MM.1S (cell line): Measurements from ENCODE around the gene DNPEP.

Experiments
- DNase-seq: peaks from one replicate; pipeline ENCODE4 v3.0.0-alpha.2; 2015
- H2AFZ ChIP-seq: fragments of 300-600 bp; sonication (generic); 2 replicates; pipeline ENCODE4 v1.6.0; 2016; ENCODE audit warnings: antibody characterized with exemption, low read length
- H3F3A ChIP-seq: fragments of 300-600 bp; sonication (generic); 2 replicates; pipeline ENCODE4 v1.6.1; 2016; ENCODE audit warnings: mild to moderate bottlenecking, antibody characterized with exemption, low read length, moderate library complexity, mixed read lengths; ENCODE audit not compliant: insufficient read depth
- H3K27ac ChIP-seq: fragments of 300-600 bp; sonication (generic); 2 replicates; pipeline ENCODE4 v1.5.1; 2016; ENCODE audit warnings: mild to moderate bottlenecking, low read length
- H3K27me3 ChIP-seq: fragments of 300-600 bp; sonication (generic); replicated peaks from 2 replicates; pipeline ENCODE4 v1.6.0; 2016; ENCODE audit warnings: low read length; ENCODE audit not compliant: insufficient read depth
- H3K36me3 ChIP-seq: fragments of 300-600 bp; sonication (generic); replicated peaks from 2 replicates; pipeline ENCODE4 v1.6.1; 2016; ENCODE audit warnings: mild to moderate bottlenecking, low read length, mixed read lengths; ENCODE audit not compliant: insufficient read depth
- H3K4me1 ChIP-seq: fragments of 300-600 bp; sonication (generic); 2 replicates; pipeline ENCODE4 v1.6.1; 2016; ENCODE audit warnings: low read length, mixed read lengths
- H3K4me2 ChIP-seq: fragments of 300-600 bp; sonication (generic); 2 replicates; pipeline ENCODE4 v1.6.0; 2016; ENCODE audit warnings: low read depth, low read length
- H3K4me3 ChIP-seq: fragments of 300-600 bp; sonication (generic); 2 replicates; pipeline ENCODE4 v1.5.1; 2016; ENCODE audit warnings: low read length, mixed read lengths
- H3K79me2 ChIP-seq: fragments of 300-600 bp; sonication (generic); 2 replicates; pipeline ENCODE4 v1.6.1; 2016; ENCODE audit warnings: mixed run types, low read length, mixed read lengths
- H3K9ac ChIP-seq: fragments of 300-600 bp; sonication (generic); 2 replicates; pipeline ENCODE4 v1.6.1; 2016; ENCODE audit warnings: low read length, mixed read lengths
- H3K9me2 ChIP-seq: fragments of 300-600 bp; sonication (generic); replicated peaks from 2 replicates; pipeline ENCODE4 v1.6.1; 2016; ENCODE audit warnings: mild to moderate bottlenecking, low read length, mixed read lengths; ENCODE audit not compliant: insufficient read depth
- H3K9me3 ChIP-seq: fragments of 300-600 bp; sonication (generic); replicated peaks from 2 replicates; pipeline ENCODE4 v1.6.1; 2016; ENCODE audit warnings: mild to moderate bottlenecking, low read length, mixed read lengths; ENCODE audit not compliant: insufficient read depth
- H4K20me1 ChIP-seq: fragments of 300-600 bp; sonication (generic); 2 replicates; pipeline ENCODE4 v1.6.1; 2016; ENCODE audit warnings: mild to moderate bottlenecking, low read length, moderate library complexity, mixed read lengths; ENCODE audit not compliant: insufficient read depth
- EZH2 ChIP-seq: fragments of 300-600 bp; sonication (generic); optimal IDR thresholded peaks from 2 replicates; pipeline ENCODE3; 2017; ENCODE audit warnings: low read depth, mild to moderate bottlenecking, antibody characterized with exemption, low read length, mixed read lengths
- EZH2phosphoT487 ChIP-seq: fragments of 300-600 bp; sonication (generic); IDR thresholded peaks from 2 replicates; pipeline ENCODE4 v1.6.1; 2018; ENCODE audit warnings: antibody characterized with exemption, low read length
- TF ChIP-seq, protein P1 (sequence below): fragments of 300-600 bp; sonication (generic); IDR thresholded peaks from 2 replicates; pipeline ENCODE4 v1.5.1; 2016; ENCODE audit warnings: antibody characterized with exemption, low read length, mixed read lengths

DNPEP gene

DNA sequence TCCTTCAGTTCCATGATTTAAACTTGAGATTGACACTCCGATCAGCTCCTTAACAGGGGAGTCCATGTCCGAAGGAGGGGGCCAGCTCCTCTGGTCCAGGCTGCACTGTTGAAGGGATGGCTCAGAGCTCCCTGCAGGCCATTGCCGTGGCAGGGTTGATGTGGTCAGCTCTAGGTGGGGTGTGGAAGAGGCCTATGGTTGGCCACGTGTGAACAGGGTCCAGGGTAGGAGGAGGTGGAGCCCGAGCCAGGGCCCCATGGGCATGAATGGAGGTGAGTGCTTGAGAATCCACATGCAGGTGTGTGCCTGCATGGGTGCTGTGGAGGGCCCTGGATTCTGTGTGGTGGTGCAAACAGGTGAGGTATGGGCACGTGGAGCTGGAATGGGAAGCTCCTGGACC, 48.0 kb upstream of the DNPEP start:
- H3K9me3 ChIP-seq = no peaks in the 10 kb centered on the region
- H3K27me3 ChIP-seq = peaks cover 60% of the 10 kb centered on the region
- no peaks in the 10 kb centered on the region for H3K4me1 ChIP-seq
- no peak overlapping the region for H3K27ac ChIP-seq
- no peak overlapping the region for H3K4me2 ChIP-seq
- no peaks in the 10 kb centered on the region for H3K9me2 ChIP-seq
- no peaks in the 10 kb centered on the region for H3F3A ChIP-seq
- no peaks in the 10 kb centered on the region for H4K20me1 ChIP-seq
- TF ChIP-seq, protein P1, sequence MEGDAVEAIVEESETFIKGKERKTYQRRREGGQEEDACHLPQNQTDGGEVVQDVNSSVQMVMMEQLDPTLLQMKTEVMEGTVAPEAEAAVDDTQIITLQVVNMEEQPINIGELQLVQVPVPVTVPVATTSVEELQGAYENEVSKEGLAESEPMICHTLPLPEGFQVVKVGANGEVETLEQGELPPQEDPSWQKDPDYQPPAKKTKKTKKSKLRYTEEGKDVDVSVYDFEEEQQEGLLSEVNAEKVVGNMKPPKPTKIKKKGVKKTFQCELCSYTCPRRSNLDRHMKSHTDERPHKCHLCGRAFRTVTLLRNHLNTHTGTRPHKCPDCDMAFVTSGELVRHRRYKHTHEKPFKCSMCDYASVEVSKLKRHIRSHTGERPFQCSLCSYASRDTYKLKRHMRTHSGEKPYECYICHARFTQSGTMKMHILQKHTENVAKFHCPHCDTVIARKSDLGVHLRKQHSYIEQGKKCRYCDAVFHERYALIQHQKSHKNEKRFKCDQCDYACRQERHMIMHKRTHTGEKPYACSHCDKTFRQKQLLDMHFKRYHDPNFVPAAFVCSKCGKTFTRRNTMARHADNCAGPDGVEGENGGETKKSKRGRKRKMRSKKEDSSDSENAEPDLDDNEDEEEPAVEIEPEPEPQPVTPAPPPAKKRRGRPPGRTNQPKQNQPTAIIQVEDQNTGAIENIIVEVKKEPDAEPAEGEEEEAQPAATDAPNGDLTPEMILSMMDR = no peak
- no peak for TF ChIP-seq EZH2phosphoT487
- no peak for TF ChIP-seq EZH2
- H2AFZ ChIP-seq = no peak overlapping the region
- DNase-seq = no peak
- H3K4me3 ChIP-seq = no peak overlapping the region
- no peaks in the 10 kb centered on the region for H3K36me3 ChIP-seq
- no peaks in the 10 kb centered on the region for H3K79me2 ChIP-seq
- no peak overlapping the region for H3K9ac ChIP-seq

DNA sequence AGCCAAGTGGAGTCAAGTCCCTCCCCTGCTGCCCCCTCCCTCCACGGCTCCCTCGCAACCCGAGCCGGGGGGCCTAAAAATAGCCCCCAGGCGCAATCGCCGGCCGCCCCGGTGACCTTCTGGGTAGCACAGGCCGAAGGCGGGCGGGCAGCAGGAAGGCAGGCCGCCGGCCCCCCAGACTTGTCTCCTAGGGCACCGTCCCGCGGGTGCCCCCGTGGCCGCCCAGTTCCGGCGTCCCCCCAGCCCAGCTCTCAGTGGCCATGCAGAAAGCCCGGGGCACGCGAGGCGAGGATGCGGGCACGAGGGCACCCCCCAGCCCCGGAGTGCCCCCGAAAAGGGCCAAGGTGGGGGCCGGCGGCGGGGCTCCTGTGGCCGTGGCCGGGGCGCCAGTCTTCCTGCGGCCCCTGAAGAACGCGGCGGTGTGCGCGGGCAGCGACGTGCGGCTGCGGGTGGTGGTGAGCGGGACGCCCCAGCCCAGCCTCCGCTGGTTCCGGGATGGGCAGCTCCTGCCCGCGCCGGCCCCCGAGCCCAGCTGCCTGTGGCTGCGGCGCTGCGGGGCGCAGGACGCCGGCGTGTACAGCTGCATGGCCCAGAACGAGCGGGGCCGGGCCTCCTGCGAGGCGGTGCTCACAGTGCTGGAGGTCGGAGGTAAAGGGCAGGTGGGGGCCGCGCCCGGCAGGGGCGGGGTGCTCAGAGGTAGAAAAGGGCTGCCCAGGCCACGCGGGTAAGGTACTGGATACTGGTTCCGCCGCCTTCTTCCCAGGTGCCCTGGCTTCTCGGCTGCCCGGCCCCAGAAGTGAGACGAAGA, 47.2 kb upstream of the DNPEP start, which contains the start of gene SPEG:
Gene SPEG, plus strand, starts transcription at position 126 of the 808 bp plus-strand sequence. Its CDS starts 135 bp downstream, at position 261.
- Histone ChIP-seq H3K27me3 (peaks cover 57% of the 10 kb centered on the region), H3K79me2 (no peaks in the 10 kb centered on the region), H3K27ac (no peak within 1 kb of the TSS), H3K4me1 (no peaks in the 10 kb centered on the region), H2AFZ (no peak within 1 kb of the TSS), H3K9me3 (no peaks in the 10 kb centered on the region), H3K36me3 (no peaks in the 10 kb centered on the region), H3K4me2 (no peak within 1 kb of the TSS), H3K9ac (no peak within 1 kb of the TSS), H3K4me3 (no peak within 1 kb of the TSS), H4K20me1 (no peaks in the 10 kb centered on the region), H3F3A (no peaks in the 10 kb centered on the region), H3K9me2 (no peaks in the 10 kb centered on the region)
- no peak for TF ChIP-seq EZH2phosphoT487
- DNase-seq = no peak

DNA sequence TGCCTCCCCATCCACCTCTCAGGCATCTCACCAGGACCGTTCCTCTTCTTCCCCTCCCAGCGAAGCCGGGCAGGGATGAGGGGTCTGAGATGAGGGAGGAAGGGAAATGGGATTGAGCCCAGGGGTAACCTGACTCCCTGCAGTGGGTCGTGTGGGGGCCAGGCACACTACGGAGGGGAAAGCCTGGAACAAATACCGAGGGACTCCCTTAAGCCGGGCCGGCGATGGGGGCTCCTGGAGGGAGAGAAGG, 46.7 kb upstream of the DNPEP start:
- Histone ChIP-seq H3K9me2 (no peaks in the 10 kb centered on the region), H2AFZ (no peak overlapping the region), H3K9ac (no peak overlapping the region), H3K27ac (no peak overlapping the region), H3K36me3 (no peaks in the 10 kb centered on the region), H3K4me3 (no peak overlapping the region), H3K79me2 (no peaks in the 10 kb centered on the region), H3F3A (no peaks in the 10 kb centered on the region), H3K27me3 (peaks cover 54% of the 10 kb centered on the region), H3K4me2 (no peak overlapping the region), H4K20me1 (no peaks in the 10 kb centered on the region), H3K4me1 (no peaks in the 10 kb centered on the region), H3K9me3 (no peaks in the 10 kb centered on the region)
- DNase-seq = no peak
- no peak for TF ChIP-seq EZH2phosphoT487
- TF ChIP-seq, protein P1 = no peak
- no peak for TF ChIP-seq EZH2

DNA sequence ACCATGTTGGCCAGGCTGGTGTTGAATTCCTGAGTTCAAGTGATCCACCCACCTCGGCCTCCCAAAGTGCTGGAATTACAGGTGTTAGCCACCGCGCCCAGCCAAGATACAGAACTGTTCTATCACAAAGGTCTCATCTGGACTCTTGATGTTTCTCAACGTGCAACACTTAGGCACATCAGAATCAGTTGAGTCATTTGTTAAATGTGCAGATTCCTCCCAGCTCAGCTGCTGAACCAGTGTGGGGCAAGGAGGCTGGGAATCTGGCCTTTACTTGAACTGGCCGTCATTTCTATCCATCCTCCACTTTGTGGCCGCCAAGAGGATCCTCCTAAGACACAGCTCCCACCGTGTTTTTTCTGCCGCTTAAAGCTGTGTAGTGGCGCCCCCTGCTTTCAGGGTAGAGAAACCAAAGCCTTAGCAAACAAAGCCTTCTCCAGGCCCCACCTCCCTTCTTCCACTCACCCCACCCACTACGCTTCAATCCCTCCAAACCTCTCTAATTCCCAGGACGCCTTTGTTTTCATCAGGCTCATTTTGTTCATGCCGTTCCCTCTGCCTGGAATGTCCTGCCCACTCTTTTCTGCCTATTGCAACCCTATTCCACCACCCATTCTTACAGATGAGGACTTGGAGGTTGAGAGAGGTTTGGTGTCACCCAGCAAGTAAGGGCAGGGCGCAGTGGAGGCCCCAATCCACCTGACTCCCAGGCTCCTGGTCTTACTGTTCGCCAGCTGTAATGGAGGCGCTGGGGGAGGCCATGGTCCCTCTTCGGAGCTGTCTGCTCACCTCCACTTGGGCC, 46.2 kb upstream of the DNPEP start:
- no peaks in the 10 kb centered on the region for H3K4me1 ChIP-seq
- H3K9ac ChIP-seq = no peak overlapping the region
- TF ChIP-seq EZH2phosphoT487 = no peak
- TF ChIP-seq EZH2 = no peak
- TF ChIP-seq, protein P1 = peak; percentile 41
- no peaks in the 10 kb centered on the region for H3K9me2 ChIP-seq
- no peak overlapping the region for H3K27ac ChIP-seq
- H2AFZ ChIP-seq = no peak overlapping the region
- no peaks in the 10 kb centered on the region for H3K79me2 ChIP-seq
- no peak for DNase-seq
- H3F3A ChIP-seq = no peaks in the 10 kb centered on the region
- no peak overlapping the region for H3K4me2 ChIP-seq
- no peaks in the 10 kb centered on the region for H3K36me3 ChIP-seq
- H3K27me3 ChIP-seq = peaks cover 50% of the 10 kb centered on the region
- no peaks in the 10 kb centered on the region for H3K9me3 ChIP-seq
- H4K20me1 ChIP-seq = no peaks in the 10 kb centered on the region
- H3K4me3 ChIP-seq = no peak overlapping the region
